ENCODE data around the gene AMACR.

Gene AMACR

GRCh38 chr5:34040472-34040871 lies 32.6 kb upstream of the AMACR start:
- H3K4me3 ChIP-seq (ENCODE audit: low read depth in 1 of 2, low read length in 1 of 2) = no peak overlapping the region
- TF ChIP-seq CTCF (IDR thresholded peaks at IDR 0.05) = no peak

GRCh38 chr5:34039398-34040157 lies 31.7 kb upstream of the AMACR start:
- Histone ChIP-seq H3K27ac (peak overlapping the region; percentile 88), H3K4me1 (ENCODE audit: control insufficient read depth in 1 of 2, insufficient read depth in 1 of 2, low read depth in 1 of 2, low read length in 1 of 2) (peaks cover 59 to 62% of the 10 kb centered on the region in 2 experiments), H3K27me3 (no peaks in the 10 kb centered on the region), H3K9me3 (no peaks in the 10 kb centered on the region), H3K4me3 (ENCODE audit: low read depth in 1 of 2, low read length in 1 of 2) (no peak overlapping the region), H3K36me3 (no peaks in the 10 kb centered on the region)
- TF ChIP-seq CTCF (IDR thresholded peaks at IDR 0.05) = no peak

More at GRCh38 chr5:34040472-34040871, 32.6 kb upstream of the AMACR start:
- Histone ChIP-seq H3K36me3 (no peaks in the 10 kb centered on the region), H3K4me1 (ENCODE audit: control insufficient read depth in 1 of 2, insufficient read depth in 1 of 2, low read depth in 1 of 2, low read length in 1 of 2) (peaks cover 66 to 68% of the 10 kb centered on the region in 2 experiments), H3K27ac (peak overlapping the region; percentile 88), H3K27me3 (no peaks in the 10 kb centered on the region), H3K9me3 (no peaks in the 10 kb centered on the region)

- no peaks in the 10 kb centered on the region for H3K9me3 ChIP-seq
- H3K4me1 ChIP-seq (ENCODE audit: control insufficient read depth in 1 of 2, insufficient read depth in 1 of 2, low read depth in 1 of 2, low read length in 1 of 2) = peaks cover 51 to 54% of the 10 kb centered on the region in 2 experiments
- TF ChIP-seq CTCF (IDR thresholded peaks at IDR 0.05) = no peak
These were observed 31.0 kb upstream of the AMACR start for GRCh38 chr5:34038838-34039237.

GRCh38 chr5:34038390-34038789 lies 30.5 kb upstream of the AMACR start:
- no peaks in the 10 kb centered on the region for H3K9me3 ChIP-seq
- H3K4me3 ChIP-seq (ENCODE audit: low read depth in 1 of 2, low read length in 1 of 2) = no peak overlapping the region
- TF ChIP-seq CTCF (IDR thresholded peaks at IDR 0.05) = no peak
- peaks cover 47 to 50% of the 10 kb centered on the region in 2 experiments for H3K4me1 ChIP-seq (ENCODE audit: control insufficient read depth in 1 of 2, insufficient read depth in 1 of 2, low read depth in 1 of 2, low read length in 1 of 2)
- H3K36me3 ChIP-seq = no peaks in the 10 kb centered on the region
- H3K27ac ChIP-seq = peak overlapping the region; percentile 88
- no peaks in the 10 kb centered on the region for H3K27me3 ChIP-seq

More at GRCh38 chr5:34038838-34039237, 31.0 kb upstream of the AMACR start:
- no peaks in the 10 kb centered on the region for H3K27me3 ChIP-seq
- H3K36me3 ChIP-seq = no peaks in the 10 kb centered on the region
- H3K4me3 ChIP-seq (ENCODE audit: low read depth in 1 of 2, low read length in 1 of 2) = no peak overlapping the region
- H3K27ac ChIP-seq = peak overlapping the region; percentile 88

GRCh38 chr5:34037726-34038125 lies 29.9 kb upstream of the AMACR start:
- Histone ChIP-seq H3K4me3 (ENCODE audit: low read depth in 1 of 2, low read length in 1 of 2) (no peak overlapping the region), H3K27ac (no peak overlapping the region), H3K9me3 (no peaks in the 10 kb centered on the region), H3K36me3 (no peaks in the 10 kb centered on the region), H3K4me1 (ENCODE audit: control insufficient read depth in 1 of 2, insufficient read depth in 1 of 2, low read depth in 1 of 2, low read length in 1 of 2) (peaks cover 40 to 43% of the 10 kb centered on the region in 2 experiments), H3K27me3 (no peaks in the 10 kb centered on the region)
- TF ChIP-seq CTCF (IDR thresholded peaks at IDR 0.05) = no peak
